HepG2 (cell line): Measurements from ENCODE around the gene GALNTL6. TPM values are rescaled to one million over a fixed set of nuclear protein-coding genes. Genes with fewer than 3 reads are reported as not detected.

Experiments
- ATAC-seq: fragments of 200-7000 bp; cut with Tn5 transposase; 3 replicates; pipeline ENCODE4 v1.9.1; 2020; ENCODE audit warnings: mild to moderate bottlenecking, moderate library complexity
- BruUV-seq: library from RNA; stranded (reverse); fragments of 400-500 nt; replicated peaks from 2 replicates; lab custom pipeline; 2021; lab: Mats Ljungman, UMichigan
- CTCF ChIA-PET: fragments of 300-600 bp; formaldehyde crosslinking; extraction: SDS; loops from one replicate; lab custom pipeline; 2021; ENCODE audit warnings: low total read pairs, inconsistent platforms, low intra/inter-chr PET ratio; lab: Yijun Ruan, JAX
- POLR2A ChIA-PET: fragments of 350-600 bp; sonication (Branson Sonifier 250); formaldehyde crosslinking; loops from one replicate; lab custom pipeline; 2020; ENCODE audit warnings: antibody characterized with exemption, inconsistent platforms; lab: Yijun Ruan, JAX
- DNase-seq: peaks from one replicate; pipeline ENCODE4 v3.0.0-alpha.2; 2015; ENCODE audit warnings: low spot score
- FAIRE-seq: peaks from 3 replicates; lab custom pipeline; 2011; peaks lifted over from hg19 to GRCh38; lab: Jason Lieb, UNC
- H2AFZ ChIP-seq: one replicate; pipeline ENCODE4 v1.6.1; 2011; ENCODE audit warnings: low read length, inconsistent platforms
- H3K27ac ChIP-seq: fragments of 300-600 bp; 3 replicates; pipeline ENCODE4 v1.8.0; 2011; ENCODE audit warnings: mixed run types, mild to moderate bottlenecking, mixed read lengths, low read length, inconsistent platforms; ENCODE audit not compliant: insufficient read depth; ENCODE audit errors: extremely low read length
- H3K27me3 ChIP-seq, 2 experiments: fragments of 200-600 bp in 1 of 2; 2 replicates in 1 of 2; 3 replicates in 1 of 2; pipeline versions ENCODE4 v1.6.0 to v1.8.0; 2011; ENCODE audit warnings: low read length in 2 of 2, mild to moderate bottlenecking in 2 of 2, moderate library complexity in 2 of 2, inconsistent platforms in 1 of 2; ENCODE audit not compliant: insufficient read depth in 2 of 2, control insufficient read depth in 1 of 2
- H3K36me3 ChIP-seq, 2 experiments: fragments of 200-600 bp in 1 of 2; replicated peaks in 1 of 2; 2 replicates in 1 of 2; 3 replicates in 1 of 2; pipeline versions ENCODE4 v1.5.1 to v1.8.0; 2011; ENCODE audit warnings: low read length in 2 of 2, inconsistent platforms in 1 of 2; ENCODE audit not compliant: insufficient read depth in 2 of 2, control insufficient read depth in 1 of 2
- H3K4me1 ChIP-seq: 2 replicates; pipeline ENCODE4 v1.5.1; 2012; ENCODE audit warnings: low read length, inconsistent platforms; ENCODE audit not compliant: insufficient read depth
- H3K4me2 ChIP-seq: 2 replicates; pipeline ENCODE4 v1.6.0; 2011; ENCODE audit warnings: low read depth, low read length, inconsistent platforms
- H3K4me3 ChIP-seq, 3 experiments: fragments of 200-600 bp in 1 of 3; sonication (generic), shearing (Covaris generic) in 1 of 3; replicated peaks in 1 of 3; 2 replicates each; pipeline ENCODE4 v1.5.1; 2011 to 2016; ENCODE audit warnings: low read length in 3 of 3, inconsistent platforms in 2 of 3, low read depth in 2 of 3, mild to moderate bottlenecking in 2 of 3, control low read depth in 1 of 3, mixed read lengths in 1 of 3; ENCODE audit not compliant: insufficient read depth in 1 of 3
- H3K79me2 ChIP-seq: one replicate; pipeline ENCODE4 v1.6.1; 2011; ENCODE audit warnings: low read length, inconsistent platforms; ENCODE audit not compliant: insufficient read depth
- H3K9ac ChIP-seq: 2 replicates; pipeline ENCODE4 v1.6.0; 2011; ENCODE audit warnings: mild to moderate bottlenecking, low read depth, low read length, inconsistent platforms; ENCODE audit not compliant: insufficient read depth
- H3K9me3 ChIP-seq: 2 replicates; pipeline ENCODE4 v1.5.1; 2012; ENCODE audit warnings: mild to moderate bottlenecking, low read length
- H4K20me1 ChIP-seq: 2 replicates; pipeline ENCODE4 v1.6.0; 2011; ENCODE audit warnings: inconsistent platforms, mild to moderate bottlenecking, low read length, moderate library complexity; ENCODE audit not compliant: insufficient read depth
- FOXP1 ChIP-seq, 2 experiments: fragments of 450-650 bp in 1 of 2; IDR thresholded peaks; 2 replicates each; pipeline ENCODE4 v1.6.1; 2017 to 2018; ENCODE audit warnings: antibody characterized with exemption in 1 of 2
- KDM2A ChIP-seq: sonication (generic); formaldehyde crosslinking; IDR thresholded peaks from 2 replicates; pipeline ENCODE4 v1.4.0; 2020; ENCODE audit warnings: low read depth, missing genetic modification reagents, borderline replicate concordance
- KLF16 ChIP-seq, 2 experiments: sonication (generic) in 1 of 2; formaldehyde crosslinking in 1 of 2; IDR thresholded peaks; 2 replicates each; pipeline versions ENCODE4 v1.6.1 to v1.8.0; 2016 to 2023; ENCODE audit warnings: missing genetic modification reagents in 2 of 2, missing compliant biosample characterization in 1 of 2
- MYC ChIP-seq: sonication (generic); formaldehyde crosslinking; IDR thresholded peaks from 2 replicates; pipeline ENCODE4 v1.9.0; 2021; ENCODE audit warnings: missing genetic modification reagents, borderline replicate concordance
- RARA ChIP-seq: IDR thresholded peaks from 2 replicates; pipeline ENCODE4 v1.6.1; 2016; ENCODE audit warnings: missing genetic modification reagents, missing compliant biosample characterization
- REXO4 ChIP-seq: sonication (generic); formaldehyde crosslinking; IDR thresholded peaks from 2 replicates; pipeline ENCODE4 v1.8.0; 2022; ENCODE audit warnings: missing genetic modification reagents, mild to moderate bottlenecking, borderline replicate concordance
- SMAD3 ChIP-seq: sonication (generic); formaldehyde crosslinking; IDR thresholded peaks from 2 replicates; pipeline ENCODE4 v1.4.0; 2020; ENCODE audit warnings: missing genetic modification reagents
- SMARCC2 ChIP-seq: fragments of 450-650 bp; IDR thresholded peaks from 2 replicates; pipeline ENCODE4 v1.6.1; 2017; ENCODE audit warnings: antibody characterized with exemption, mild to moderate bottlenecking
- SOX13 ChIP-seq, 3 experiments: fragments of 450-650 bp in 1 of 3; sonication (generic) in 1 of 3; formaldehyde crosslinking in 1 of 3; IDR thresholded peaks in 2 of 3; conservative IDR thresholded peaks in 1 of 3; 2 replicates each; pipeline versions ENCODE4 v1.5.0 to v1.6.1; 2016 to 2020; ENCODE audit warnings: antibody characterized with exemption in 1 of 3, mild to moderate bottlenecking in 1 of 3, missing compliant biosample characterization in 1 of 3, missing genetic modification reagents in 1 of 3, moderate library complexity in 1 of 3
- ZNF468 ChIP-seq: sonication (generic); formaldehyde crosslinking; IDR thresholded peaks from 2 replicates; pipeline ENCODE4 v1.8.0; 2022; ENCODE audit warnings: mild to moderate bottlenecking, moderate library complexity, missing genetic modification reagents
- ZNF556 ChIP-seq: sonication (generic); formaldehyde crosslinking; IDR thresholded peaks from 2 replicates; pipeline ENCODE4 v1.4.0; 2020; ENCODE audit warnings: mild to moderate bottlenecking, missing genetic modification reagents, borderline replicate concordance
- ZNF629 ChIP-seq: sonication (generic); formaldehyde crosslinking; conservative IDR thresholded peaks from 2 replicates; pipeline ENCODE4 v1.5.0; 2020; ENCODE audit warnings: missing genetic modification reagents
- ZNF674 ChIP-seq: sonication (generic); formaldehyde crosslinking; IDR thresholded peaks from 2 replicates; pipeline ENCODE4 v1.5.0; 2020; ENCODE audit warnings: low read depth, mild to moderate bottlenecking, missing genetic modification reagents
- WGBS: methylation state at CpG from one replicate; pipeline ENCODE4 v1.1.6; 2017; ENCODE audit warnings: low lambda C conversion rate; 5-methylcytosine and 5-hydroxymethylcytosine counted together
- in situ Hi-C: cut with HindIII; loops from 2 replicates; pipeline ENCODE4 v1.10.0; 2017; ENCODE audit warnings: low pct_unique_long_range_greater_than_20kb; ENCODE audit not compliant: extremely low pct_ligation_motif_present
- intact Hi-C: fragments of 100-400 bp; cut with micrococcal nuclease; formaldehyde crosslinking; loops from one replicate; pipeline ENCODE4 v1.10.0; 2022; ENCODE audit not compliant: unreplicated experiment
- polyA plus RNA-seq, 8 experiments: library from polyadenylated mRNA; depleted of rRNA in 3 of 8; stranded (reverse) in 7 of 8; unstranded in 1 of 8; fragments of >200 nt; fragmentation: Illumina TruSeq in 4 of 8; extraction: Trizol in 4 of 8; gene quantifications; 2 replicates each; pipeline versions ENCODE4 v1.2.1 to v1.2.3, GENCODE V29; 2011 to 2016; ENCODE audit warnings: low read depth in 4 of 8, missing spikeins in 1 of 8, mixed read lengths in 1 of 8; ENCODE audit not compliant: insufficient read depth in 1 of 8
- total RNA-seq, 5 experiments: library from RNA; depleted of rRNA; stranded (reverse); fragments of >200 nt; fragmentation: Illumina TruSeq; extraction: Trizol; gene quantifications; 2 replicates each; pipeline ENCODE4 v1.2.3, GENCODE V29; 2016; ENCODE audit warnings: low read depth in 1 of 5
- TF ChIP-seq, protein P1 (sequence below): sonication (generic); formaldehyde crosslinking; IDR thresholded peaks from 2 replicates; pipeline ENCODE4 v1.4.0; 2020; ENCODE audit warnings: low read depth, missing genetic modification reagents
- TF ChIP-seq, protein P2 (sequence below): sonication (generic); formaldehyde crosslinking; IDR thresholded peaks from 2 replicates; pipeline ENCODE4 v1.8.0; 2022; ENCODE audit warnings: missing genetic modification reagents, low read depth, mild to moderate bottlenecking, borderline replicate concordance

GALNTL6 gene
- total and polyA plus RNA-seq, 2 of the 13 experiments (the other 11 are each of a cell fraction or from before 2014, with no cell fraction given): not detected

GRCh38 chr4:172787111-172787510, 973.9 kb downstream of the GALNTL6 start:
- Histone ChIP-seq H4K20me1 (no peaks in the 10 kb centered on the region), H3K9ac (no peak overlapping the region), H3K36me3 (no peaks in the 10 kb centered on the region), H3K9me3 (no peaks in the 10 kb centered on the region), H3K4me3 (no peak overlapping the region), H3K4me1 (no peaks in the 10 kb centered on the region), H3K27ac (no peak overlapping the region), H3K79me2 (no peaks in the 10 kb centered on the region), H2AFZ (no peak overlapping the region), H3K4me2 (no peak overlapping the region), H3K27me3 (no peaks in the 10 kb centered on the region; a peak in 1 of 5 replicates)
- in situ Hi-C loops: no loop called here
- ChIA-PET POLR2A (no interaction called here), CTCF (no interaction called here)
- TF ChIP-seq REXO4 (no peak), KDM2A (CRISPR knock-in tag) (no peak)
- FAIRE-seq (no peak), DNase-seq (no peak), ATAC-seq (no peak)
- intact Hi-C loops: no loop called here
- BruUV-seq: no TSS peak
- WGBS: 29% methylated on average over 3 of the region's 3 CpGs

DNA sequence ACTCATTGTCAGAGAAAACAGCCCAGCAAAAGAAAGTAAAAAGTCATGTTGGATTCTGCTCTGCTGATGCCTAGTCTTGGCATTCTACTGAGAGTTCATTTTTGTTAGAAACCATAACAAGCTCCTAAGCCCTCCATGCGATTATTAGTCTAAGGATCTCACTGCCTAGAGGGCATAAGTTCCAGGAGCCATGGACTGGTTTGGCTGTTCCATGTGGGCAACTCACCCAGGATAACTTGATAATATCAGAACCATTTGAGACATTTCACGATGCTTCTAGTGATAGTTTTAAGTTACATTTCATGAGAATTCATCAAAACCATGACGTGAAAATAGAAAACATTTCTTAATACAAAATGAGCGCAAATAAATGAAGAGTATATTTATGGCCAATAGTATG, 978.6 kb downstream of the GALNTL6 start:
- no peak overlapping the region for H3K4me3 ChIP-seq
- no peaks in the 10 kb centered on the region for H3K4me1 ChIP-seq
- H3K27me3 ChIP-seq: no peaks in the 10 kb centered on the region; a peak in 1 of 5 replicates
- no TSS peak for BruUV-seq
- H3K36me3 ChIP-seq: no peaks in the 10 kb centered on the region
- no peak overlapping the region for H3K27ac ChIP-seq
- H3K79me2 ChIP-seq: no peaks in the 10 kb centered on the region
- no peak overlapping the region for H3K4me2 ChIP-seq
- in situ Hi-C loops (no loop called here), intact Hi-C loops (no loop called here)
- FAIRE-seq (no peak), ATAC-seq (no peak), DNase-seq (no peak)
- ChIA-PET CTCF (no interaction called here), POLR2A (no interaction called here)
- no peak overlapping the region for H3K9ac ChIP-seq
- no peaks in the 10 kb centered on the region for H3K9me3 ChIP-seq
- H2AFZ ChIP-seq: no peak overlapping the region
- WGBS: 36% methylated on average over 4 of the region's 4 CpGs
- no peaks in the 10 kb centered on the region for H4K20me1 ChIP-seq
- TF ChIP-seq ZNF556 (CRISPR knock-in tag) (no peak), MYC (CRISPR knock-in tag) (no peak), SOX13 (IDR thresholded peaks at IDR 0.05) (no peak), SOX13 (CRISPR knock-in tag; conservative IDR thresholded peaks at IDR 0.05 in 1 of 2, IDR thresholded peaks at IDR 0.05 in 1 of 2) (no peak), ZNF629 (CRISPR knock-in tag) (no peak), SMARCC2 (no peak), ZNF468 (no peak), FOXP1 (IDR thresholded peaks at IDR 0.05) (no peak), FOXP1 (CRISPR knock-in tag; IDR thresholded peaks at IDR 0.05) (no peak), RARA (no peak), SMAD3 (CRISPR knock-in tag) (no peak), KLF16 (CRISPR knock-in tag; IDR thresholded peaks at IDR 0.05) (no peak), ZNF674 (CRISPR knock-in tag) (no peak)
- TF ChIP-seq, protein P1, sequence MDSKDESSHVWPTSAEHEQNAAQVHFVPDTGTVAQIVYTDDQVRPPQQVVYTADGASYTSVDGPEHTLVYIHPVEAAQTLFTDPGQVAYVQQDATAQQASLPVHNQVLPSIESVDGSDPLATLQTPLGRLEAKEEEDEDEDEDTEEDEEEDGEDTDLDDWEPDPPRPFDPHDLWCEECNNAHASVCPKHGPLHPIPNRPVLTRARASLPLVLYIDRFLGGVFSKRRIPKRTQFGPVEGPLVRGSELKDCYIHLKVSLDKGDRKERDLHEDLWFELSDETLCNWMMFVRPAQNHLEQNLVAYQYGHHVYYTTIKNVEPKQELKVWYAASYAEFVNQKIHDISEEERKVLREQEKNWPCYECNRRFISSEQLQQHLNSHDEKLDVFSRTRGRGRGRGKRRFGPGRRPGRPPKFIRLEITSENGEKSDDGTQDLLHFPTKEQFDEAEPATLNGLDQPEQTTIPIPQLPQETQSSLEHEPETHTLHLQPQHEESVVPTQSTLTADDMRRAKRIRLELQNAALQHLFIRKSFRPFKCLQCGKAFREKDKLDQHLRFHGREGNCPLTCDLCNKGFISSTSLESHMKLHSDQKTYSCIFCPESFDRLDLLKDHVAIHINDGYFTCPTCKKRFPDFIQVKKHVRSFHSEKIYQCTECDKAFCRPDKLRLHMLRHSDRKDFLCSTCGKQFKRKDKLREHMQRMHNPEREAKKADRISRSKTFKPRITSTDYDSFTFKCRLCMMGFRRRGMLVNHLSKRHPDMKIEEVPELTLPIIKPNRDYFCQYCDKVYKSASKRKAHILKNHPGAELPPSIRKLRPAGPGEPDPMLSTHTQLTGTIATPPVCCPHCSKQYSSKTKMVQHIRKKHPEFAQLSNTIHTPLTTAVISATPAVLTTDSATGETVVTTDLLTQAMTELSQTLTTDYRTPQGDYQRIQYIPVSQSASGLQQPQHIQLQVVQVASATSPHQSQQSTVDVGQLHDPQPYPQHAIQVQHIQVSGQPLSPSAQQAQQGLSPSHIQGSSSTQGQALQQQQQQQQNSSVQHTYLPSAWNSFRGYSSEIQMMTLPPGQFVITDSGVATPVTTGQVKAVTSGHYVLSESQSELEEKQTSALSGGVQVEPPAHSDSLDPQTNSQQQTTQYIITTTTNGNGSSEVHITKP (CRISPR knock-in tag): no peak
- TF ChIP-seq, protein P2, sequence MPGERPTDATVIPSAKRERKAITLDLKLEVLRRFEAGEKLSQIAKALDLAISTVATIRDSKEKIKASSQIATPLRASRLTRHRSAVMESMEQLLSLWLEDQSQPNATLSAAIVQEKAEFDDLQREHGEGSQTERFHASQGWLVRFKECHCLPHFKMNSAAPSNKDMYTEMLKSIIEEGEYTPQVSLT (CRISPR knock-in tag): no peak
